Raji (cell line): ENCODE results near the gene FGA.

ENCODE experiments used
- POLR2A ChIP-seq: IDR thresholded peaks from 2 replicates; pipeline ENCODE4 v1.6.1; 2011; ENCODE audit warnings: low read depth, low read length, control low read depth; ENCODE audit not compliant: insufficient read depth

FGA gene

GRCh38 chr4:154611833-154612232, 21.3 kb upstream of the FGA start:
- TF ChIP-seq POLR2A = no peak

GRCh38 chr4:154610582-154610981, 20.0 kb upstream of the FGA start:
- TF ChIP-seq POLR2A = no peak

- no peak for TF ChIP-seq POLR2A
These were observed 19.0 kb upstream of the FGA start for GRCh38 chr4:154609532-154609931.

GRCh38 chr4:154608361-154609252, 18.1 kb upstream of the FGA start:
- no peak for TF ChIP-seq POLR2A

GRCh38 chr4:154606728-154607723, 16.5 kb upstream of the FGA start:
- TF ChIP-seq POLR2A = no peak

GRCh38 chr4:154604696-154605200, 14.2 kb upstream of the FGA start:
- TF ChIP-seq POLR2A = no peak

GRCh38 chr4:154603033-154603943, 12.7 kb upstream of the FGA start:
- no peak for TF ChIP-seq POLR2A

- no peak for TF ChIP-seq POLR2A
These were observed 12.0 kb upstream of the FGA start for GRCh38 chr4:154602404-154603020.

GRCh38 chr4:154597798-154598774, 7.5 kb upstream of the FGA start:
- TF ChIP-seq POLR2A = no peak

- no peak for TF ChIP-seq POLR2A
These were observed 5.3 kb upstream of the FGA start for GRCh38 chr4:154595807-154596206.

GRCh38 chr4:154593868-154594267, 3.3 kb upstream of the FGA start:
- TF ChIP-seq POLR2A = no peak

- TF ChIP-seq POLR2A = no peak
These were observed 1.3 kb upstream of the FGA start for GRCh38 chr4:154591890-154592289.

GRCh38 chr4:154589296-154590197, 995 bp downstream of the FGA start:
- TF ChIP-seq POLR2A = no peak
